Measurements from ENCODE around the gene ACSS3.

Gene ACSS3

DNA sequence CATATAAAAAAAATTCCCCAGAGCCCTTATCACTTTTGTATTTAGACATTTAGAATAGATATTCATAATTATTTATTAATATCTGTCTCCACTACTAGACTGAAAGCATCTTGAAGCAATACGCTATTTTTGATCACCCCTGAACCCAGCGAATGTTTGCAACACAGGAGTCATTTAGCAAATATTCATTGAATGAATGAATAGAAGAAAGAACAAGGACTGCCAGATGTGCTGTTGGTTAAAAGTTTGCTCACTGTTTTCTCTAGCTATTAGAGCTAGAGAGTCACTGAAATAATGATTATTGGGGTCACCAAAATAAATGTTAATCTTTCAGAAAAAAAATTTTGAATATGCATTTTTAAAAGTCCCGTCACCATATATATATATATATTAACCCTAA, 174.3 kb downstream of the ACSS3 start:
- DNase-seq (ENCODE audit: low spot score): no peak
- in situ Hi-C loops (cut with MboI; ENCODE audit: low sequenced_read_pairs, unreplicated experiment): no loop called here
- TF ChIP-seq, protein P1, sequence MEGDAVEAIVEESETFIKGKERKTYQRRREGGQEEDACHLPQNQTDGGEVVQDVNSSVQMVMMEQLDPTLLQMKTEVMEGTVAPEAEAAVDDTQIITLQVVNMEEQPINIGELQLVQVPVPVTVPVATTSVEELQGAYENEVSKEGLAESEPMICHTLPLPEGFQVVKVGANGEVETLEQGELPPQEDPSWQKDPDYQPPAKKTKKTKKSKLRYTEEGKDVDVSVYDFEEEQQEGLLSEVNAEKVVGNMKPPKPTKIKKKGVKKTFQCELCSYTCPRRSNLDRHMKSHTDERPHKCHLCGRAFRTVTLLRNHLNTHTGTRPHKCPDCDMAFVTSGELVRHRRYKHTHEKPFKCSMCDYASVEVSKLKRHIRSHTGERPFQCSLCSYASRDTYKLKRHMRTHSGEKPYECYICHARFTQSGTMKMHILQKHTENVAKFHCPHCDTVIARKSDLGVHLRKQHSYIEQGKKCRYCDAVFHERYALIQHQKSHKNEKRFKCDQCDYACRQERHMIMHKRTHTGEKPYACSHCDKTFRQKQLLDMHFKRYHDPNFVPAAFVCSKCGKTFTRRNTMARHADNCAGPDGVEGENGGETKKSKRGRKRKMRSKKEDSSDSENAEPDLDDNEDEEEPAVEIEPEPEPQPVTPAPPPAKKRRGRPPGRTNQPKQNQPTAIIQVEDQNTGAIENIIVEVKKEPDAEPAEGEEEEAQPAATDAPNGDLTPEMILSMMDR (IDR thresholded peaks at IDR 0.05; ENCODE audit: borderline replicate concordance, control extremely low read depth, extremely low read depth, insufficient read depth, missing control alignments): no peak

DNA sequence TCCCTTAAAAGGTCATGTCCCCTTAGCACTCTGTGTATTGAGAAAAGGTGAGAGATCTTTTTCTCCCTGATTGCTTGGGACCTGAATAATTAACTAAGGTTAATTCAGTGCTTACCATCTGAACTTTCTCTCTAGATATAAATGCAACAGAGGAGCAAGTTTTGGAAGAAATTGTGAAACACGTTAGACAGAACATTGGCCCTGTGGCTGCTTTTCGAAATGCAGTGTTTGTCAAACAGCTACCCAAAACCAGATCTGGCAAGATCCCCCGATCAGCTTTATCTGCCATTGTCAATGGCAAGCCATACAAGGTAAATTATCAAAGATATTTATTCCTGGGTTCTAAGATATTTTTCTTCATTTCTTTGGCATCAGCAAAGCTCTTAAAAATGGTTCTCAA, 175.5 kb downstream of the ACSS3 start:
- in situ Hi-C loops (cut with MboI; ENCODE audit: low sequenced_read_pairs, unreplicated experiment): no loop called here
- TF ChIP-seq, protein P1 (IDR thresholded peaks at IDR 0.05; ENCODE audit: borderline replicate concordance, control extremely low read depth, extremely low read depth, insufficient read depth, missing control alignments): no peak
- DNase-seq (ENCODE audit: low spot score): no peak

DNA sequence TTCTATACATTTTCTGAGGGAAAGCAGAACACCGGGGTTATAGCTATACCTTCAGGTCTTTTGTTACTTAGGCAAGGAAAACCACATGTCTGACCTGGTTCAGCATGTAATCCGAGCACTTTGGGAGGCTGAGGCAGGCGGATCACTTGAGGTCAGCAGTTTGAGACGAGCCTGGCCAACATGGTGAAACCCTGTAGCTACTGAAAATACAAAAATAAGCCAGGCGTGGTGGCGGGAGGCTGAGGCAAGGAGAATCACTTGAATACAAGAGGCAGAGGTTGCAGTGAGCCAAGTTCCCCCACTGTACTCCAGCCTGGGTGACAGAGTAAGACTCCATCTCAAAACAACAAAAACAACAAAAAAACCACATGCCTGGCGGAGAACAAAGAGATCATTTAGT, 177.6 kb downstream of the ACSS3 start:
- TF ChIP-seq, protein P1 (IDR thresholded peaks at IDR 0.05; ENCODE audit: borderline replicate concordance, control extremely low read depth, extremely low read depth, insufficient read depth, missing control alignments): no peak
- DNase-seq (ENCODE audit: low spot score): no peak
- in situ Hi-C loops (cut with MboI; ENCODE audit: low sequenced_read_pairs, unreplicated experiment): no loop called here

DNA sequence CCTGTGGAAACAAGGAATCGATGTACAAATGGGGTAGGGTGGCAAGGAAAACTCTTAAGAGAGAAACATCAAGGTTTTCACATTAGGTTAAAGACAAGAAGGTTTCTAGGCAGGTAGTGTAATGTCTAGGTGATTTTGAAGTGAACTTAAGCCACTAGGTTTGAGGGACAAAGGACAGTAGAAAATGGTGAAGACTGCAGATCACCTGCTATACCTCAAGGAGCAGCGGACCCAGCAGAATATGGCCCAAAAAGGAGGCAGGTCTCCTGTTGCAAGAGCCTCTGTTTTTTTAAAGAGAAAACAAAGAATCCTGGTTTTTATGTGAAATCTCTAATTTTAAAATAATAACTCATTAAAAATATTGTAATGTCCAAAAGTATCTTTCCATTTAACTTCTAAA, 178.1 kb downstream of the ACSS3 start:
- in situ Hi-C loops (cut with MboI; ENCODE audit: low sequenced_read_pairs, unreplicated experiment): no loop called here
- TF ChIP-seq, protein P1 (IDR thresholded peaks at IDR 0.05; ENCODE audit: borderline replicate concordance, control extremely low read depth, extremely low read depth, insufficient read depth, missing control alignments): no peak
- DNase-seq (ENCODE audit: low spot score): no peak

DNA sequence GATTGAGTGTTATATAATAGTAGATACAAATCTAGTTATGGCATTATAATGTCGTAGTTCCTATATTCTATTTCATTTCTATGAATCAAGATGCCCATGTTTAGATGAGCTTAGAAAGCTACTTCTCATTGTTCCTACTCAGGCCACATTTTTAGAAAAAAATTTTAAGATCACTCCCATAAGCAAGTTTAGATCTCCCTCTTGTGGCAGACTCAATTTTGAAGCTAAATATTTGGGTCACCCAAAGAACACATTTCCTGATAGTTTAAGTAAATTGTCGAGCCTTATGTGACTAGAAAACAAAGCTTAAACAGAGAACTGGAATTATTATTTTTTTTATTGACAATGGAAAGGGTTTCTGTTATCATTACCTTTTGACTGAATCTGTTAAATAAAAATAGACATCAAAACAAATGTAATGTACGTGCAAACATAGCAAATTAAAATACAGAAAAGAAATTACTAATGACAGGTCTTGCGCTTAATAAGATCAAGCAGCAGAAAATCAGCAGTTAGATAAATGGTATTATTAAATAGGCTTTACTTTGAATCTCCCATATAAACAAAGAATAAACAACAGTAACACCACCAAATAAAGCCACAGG, 180.2 kb downstream of the ACSS3 start:
- in situ Hi-C loops (cut with MboI; ENCODE audit: low sequenced_read_pairs, unreplicated experiment): no loop called here
- TF ChIP-seq, protein P1 (IDR thresholded peaks at IDR 0.05; ENCODE audit: borderline replicate concordance, control extremely low read depth, extremely low read depth, insufficient read depth, missing control alignments): peak; percentile 15
- no peak for DNase-seq (ENCODE audit: low spot score)

DNA sequence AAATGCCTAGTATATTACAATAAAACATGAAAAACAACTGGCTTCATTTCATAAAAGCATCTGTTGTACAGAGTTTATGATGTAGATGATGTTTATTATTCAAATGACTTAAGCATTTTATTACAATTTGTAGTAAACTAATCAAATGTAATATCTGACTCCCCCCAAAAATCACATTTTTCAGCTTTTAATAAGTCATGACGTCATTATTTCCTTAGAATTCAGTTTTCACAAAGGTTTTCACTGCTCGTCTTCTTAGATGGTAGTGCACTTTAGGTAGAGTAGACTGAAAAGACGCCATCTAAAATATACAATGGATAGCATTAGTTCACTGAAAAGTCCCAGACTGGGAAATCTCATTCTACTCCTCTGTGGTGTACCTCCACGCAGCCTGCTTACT, 181.5 kb downstream of the ACSS3 start:
- TF ChIP-seq, protein P1 (IDR thresholded peaks at IDR 0.05; ENCODE audit: borderline replicate concordance, control extremely low read depth, extremely low read depth, insufficient read depth, missing control alignments): no peak
- in situ Hi-C loops (cut with MboI; ENCODE audit: low sequenced_read_pairs, unreplicated experiment): no loop called here
- DNase-seq (ENCODE audit: low spot score): no peak
